ENCODE results near the gene AQP12B. TPM values are rescaled to one million over a fixed set of nuclear protein-coding genes. Genes with fewer than 3 reads are reported as not detected.

The AQP12B gene
- total RNA-seq, 1 experiment from 2014 or later = not detected

GRCh38 chr2:240720686-240721595 is 38.3 kb upstream of the AQP12B start:
- Mint-ChIP-seq H3K4me1 (ENCODE audit: low read depth, unreplicated experiment) (no peaks in the 10 kb centered on the region), H3K27me3 (ENCODE audit: unreplicated experiment) (no peaks in the 10 kb centered on the region), H3K4me3 (ENCODE audit: low read depth, unreplicated experiment) (no peak overlapping the region), H3K9me3 (ENCODE audit: low read depth, unreplicated experiment) (no peaks in the 10 kb centered on the region), H3K27ac (ENCODE audit: unreplicated experiment) (no peak overlapping the region), H3K36me3 (ENCODE audit: insufficient read depth, unreplicated experiment) (peaks cover 69% of the 10 kb centered on the region)
- no peak for DNase-seq
- BruUV-seq (replicated peaks) = no TSS peak
- TF ChIP-seq CTCF (IDR thresholded peaks at IDR 0.05; ENCODE audit: unreplicated experiment) = no peak
- intact Hi-C loops (cut with micrococcal nuclease; ENCODE audit: unreplicated experiment) = no loop called here
- CTCF ChIA-PET = no interaction called here

GRCh38 chr2:240719676-240720545 is 37.2 kb upstream of the AQP12B start:
- intact Hi-C loops (cut with micrococcal nuclease; ENCODE audit: unreplicated experiment) = no loop called here
- CTCF ChIA-PET = no interaction called here
- DNase-seq = no peak
- Mint-ChIP-seq H3K27ac (ENCODE audit: unreplicated experiment) (no peak overlapping the region), H3K27me3 (ENCODE audit: unreplicated experiment) (no peaks in the 10 kb centered on the region), H3K9me3 (ENCODE audit: low read depth, unreplicated experiment) (no peaks in the 10 kb centered on the region), H3K4me3 (ENCODE audit: low read depth, unreplicated experiment) (no peak overlapping the region), H3K4me1 (ENCODE audit: low read depth, unreplicated experiment) (no peaks in the 10 kb centered on the region), H3K36me3 (ENCODE audit: insufficient read depth, unreplicated experiment) (peaks cover 69% of the 10 kb centered on the region)
- no TSS peak for BruUV-seq (replicated peaks)
- no peak for TF ChIP-seq CTCF (IDR thresholded peaks at IDR 0.05; ENCODE audit: unreplicated experiment)

GRCh38 chr2:240718896-240719490 is 36.3 kb upstream of the AQP12B start:
- H3K9me3 Mint-ChIP-seq (ENCODE audit: low read depth, unreplicated experiment) = no peaks in the 10 kb centered on the region
- intact Hi-C loops (cut with micrococcal nuclease; ENCODE audit: unreplicated experiment) = no loop called here
- H3K36me3 Mint-ChIP-seq (ENCODE audit: insufficient read depth, unreplicated experiment) = peaks cover 69% of the 10 kb centered on the region
- H3K4me1 Mint-ChIP-seq (ENCODE audit: low read depth, unreplicated experiment) = no peaks in the 10 kb centered on the region
- no peak for TF ChIP-seq CTCF (IDR thresholded peaks at IDR 0.05; ENCODE audit: unreplicated experiment)
- no peak overlapping the region for H3K4me3 Mint-ChIP-seq (ENCODE audit: low read depth, unreplicated experiment)
- DNase-seq = no peak
- peaks cover 3% of the 10 kb centered on the region for H3K27me3 Mint-ChIP-seq (ENCODE audit: unreplicated experiment)
- BruUV-seq (replicated peaks) = no TSS peak
- CTCF ChIA-PET = no interaction called here
- no peak overlapping the region for H3K27ac Mint-ChIP-seq (ENCODE audit: unreplicated experiment)

GRCh38 chr2:240717681-240718581 is 35.2 kb upstream of the AQP12B start:
- no TSS peak for BruUV-seq (replicated peaks)
- H3K4me3 Mint-ChIP-seq (ENCODE audit: low read depth, unreplicated experiment) = no peak overlapping the region
- CTCF ChIA-PET = no interaction called here
- no peaks in the 10 kb centered on the region for H3K4me1 Mint-ChIP-seq (ENCODE audit: low read depth, unreplicated experiment)
- TF ChIP-seq CTCF (IDR thresholded peaks at IDR 0.05; ENCODE audit: unreplicated experiment) = no peak
- no peak for DNase-seq
- H3K27me3 Mint-ChIP-seq (ENCODE audit: unreplicated experiment) = peaks cover 13% of the 10 kb centered on the region
- peaks cover 68% of the 10 kb centered on the region for H3K36me3 Mint-ChIP-seq (ENCODE audit: insufficient read depth, unreplicated experiment)
- no peaks in the 10 kb centered on the region for H3K9me3 Mint-ChIP-seq (ENCODE audit: low read depth, unreplicated experiment)
- intact Hi-C loops (cut with micrococcal nuclease; ENCODE audit: unreplicated experiment) = no loop called here
- H3K27ac Mint-ChIP-seq (ENCODE audit: unreplicated experiment) = no peak overlapping the region

Data from Calu3 (cell line).